GM23338 (cell line): ENCODE results near the gene SULT1A1. TPM values are rescaled to one million over a fixed set of nuclear protein-coding genes. Genes with fewer than 3 reads are reported as not detected.

Source experiments
- ATAC-seq: fragments of 200-7000 bp; cut with Tn5 transposase; 3 replicates; pipeline ENCODE4 v1.9.1; 2020
- DNase-seq: peaks from one replicate; pipeline ENCODE4 v3.0.0-alpha.2; 2015; ENCODE audit warnings: low spot score
- H2AFZ ChIP-seq: fragments of 200-600 bp; sonication (generic); 2 replicates; pipeline ENCODE4 v1.8.0; 2016; ENCODE audit warnings: antibody characterized with exemption, mild to moderate bottlenecking, moderate library complexity
- H3F3A ChIP-seq: fragments of 200-600 bp; sonication (generic); replicated peaks from 2 replicates; pipeline ENCODE4 v1.8.0; 2017; ENCODE audit warnings: antibody characterized with exemption, mixed run types, low read depth
- H3K27ac ChIP-seq: fragments of 200-600 bp; sonication (generic); 2 replicates; pipeline ENCODE4 v1.6.1; 2016; ENCODE audit warnings: low read depth
- H3K27me3 ChIP-seq: fragments of 200-600 bp; sonication (generic); 2 replicates; pipeline ENCODE4 v1.8.0; 2016; ENCODE audit warnings: mild to moderate bottlenecking, mixed run types, moderate library complexity; ENCODE audit not compliant: insufficient read depth
- H3K36me3 ChIP-seq: fragments of 200-600 bp; sonication (generic); 2 replicates; pipeline ENCODE4 v1.8.0; 2016; ENCODE audit warnings: mild to moderate bottlenecking; ENCODE audit not compliant: insufficient read depth
- H3K4me1 ChIP-seq: fragments of 200-600 bp; sonication (generic); 2 replicates; pipeline ENCODE4 v1.8.0; 2016; ENCODE audit warnings: mild to moderate bottlenecking, moderate library complexity; ENCODE audit not compliant: insufficient read depth
- H3K4me2 ChIP-seq: fragments of 200-600 bp; sonication (generic); 2 replicates; pipeline ENCODE4 v1.7.1; 2017; ENCODE audit warnings: mixed run types
- H3K4me3 ChIP-seq: fragments of 200-600 bp; sonication (generic); 2 replicates; pipeline ENCODE4 v1.6.1; 2016; ENCODE audit warnings: mixed run types
- H3K79me2 ChIP-seq: fragments of 200-600 bp; sonication (generic); replicated peaks from 2 replicates; pipeline ENCODE4 v1.8.0; 2017; ENCODE audit warnings: mild to moderate bottlenecking; ENCODE audit not compliant: insufficient read depth
- H3K9me2 ChIP-seq: fragments of 200-600 bp; sonication (generic); 2 replicates; pipeline ENCODE4 v1.8.0; 2017; ENCODE audit not compliant: insufficient read depth
- H4K20me1 ChIP-seq: fragments of 200-600 bp; sonication (generic); replicated peaks from 2 replicates; pipeline ENCODE4 v1.8.0; 2017; ENCODE audit warnings: mild to moderate bottlenecking; ENCODE audit not compliant: insufficient read depth
- H3K27ac Mint-ChIP-seq: 2 replicates; pipeline ENCODE4 v1.8.0; 2020; ENCODE audit warnings: inconsistent platforms, mild to moderate bottlenecking, moderate library complexity, mixed read lengths
- H3K27me3 Mint-ChIP-seq: 3 replicates; pipeline ENCODE4 v1.8.0; 2022; ENCODE audit warnings: low read depth, mild to moderate bottlenecking, moderate library complexity, mixed read lengths, inconsistent platforms; ENCODE audit not compliant: insufficient read depth, poor library complexity
- H3K36me3 Mint-ChIP-seq: 3 replicates; pipeline ENCODE4 v1.8.0; 2021; ENCODE audit warnings: low read depth, mild to moderate bottlenecking, inconsistent platforms, moderate library complexity, mixed read lengths
- H3K4me1 Mint-ChIP-seq: 3 replicates; pipeline ENCODE4 v1.8.0; 2020; ENCODE audit warnings: mild to moderate bottlenecking, inconsistent platforms, mixed read lengths
- H3K4me3 Mint-ChIP-seq: 3 replicates; pipeline ENCODE4 v1.8.0; 2021; ENCODE audit warnings: moderate library complexity, mild to moderate bottlenecking, inconsistent platforms, mixed read lengths
- H3K9me3 Mint-ChIP-seq: 3 replicates; pipeline ENCODE4 v1.8.0; 2020; ENCODE audit warnings: moderate library complexity, mild to moderate bottlenecking, inconsistent platforms, mixed read lengths
- CREB1 ChIP-seq: fragments of 250-450 bp; sonication (Bioruptor Pico); IDR thresholded peaks from 2 replicates; pipeline ENCODE4 v1.5.0; 2020; ENCODE audit warnings: low read depth, mild to moderate bottlenecking, moderate library complexity
- EZH2phosphoT487 ChIP-seq: fragments of 200-600 bp; sonication (generic); IDR thresholded peaks from one replicate; pipeline ENCODE4 v1.8.1; 2018; ENCODE audit warnings: antibody characterized with exemption; ENCODE audit not compliant: unreplicated experiment
- NANOG ChIP-seq: IDR thresholded peaks from 2 replicates; pipeline ENCODE4 v1.6.1; 2016; ENCODE audit warnings: antibody characterized with exemption, borderline replicate concordance
- STAT1 ChIP-seq: IDR thresholded peaks from one replicate; pipeline ENCODE4 v1.6.1; 2016; ENCODE audit warnings: antibody characterized with exemption; ENCODE audit not compliant: unreplicated experiment
- ZNF114 ChIP-seq: fragments of 250-450 bp; sonication (Bioruptor Pico); IDR thresholded peaks from 2 replicates; pipeline ENCODE4 v1.5.0; 2020; ENCODE audit warnings: mild to moderate bottlenecking, moderate library complexity
- ZNF331 ChIP-seq: fragments of 250-450 bp; sonication (Bioruptor Pico); IDR thresholded peaks from 2 replicates; pipeline ENCODE4 v1.5.0; 2020; ENCODE audit warnings: low read depth, mild to moderate bottlenecking, moderate library complexity
- polyA plus RNA-seq: library from polyadenylated mRNA; unstranded; fragments of >200 nt; fragmentation: Nextera tagmentation; extraction: Ambion mirVana; gene quantifications from 2 replicates; pipeline ENCODE4 v1.2.1, GENCODE V29; 2016
- total RNA-seq: library from RNA; depleted of rRNA; stranded (reverse); fragments of >200 nt; shearing (Covaris generic); gene quantifications from 2 replicates; pipeline ENCODE4 v1.2.3, GENCODE V29; 2014
- TF ChIP-seq, protein P1 (sequence below), 2 experiments: fragments of 200-600 bp in 1 of 2; sonication (generic) in 1 of 2; conservative IDR thresholded peaks; 2 replicates each; pipeline versions ENCODE4 v1.5.1 to v1.6.1; 2016 to 2017; ENCODE audit warnings: antibody characterized with exemption in 2 of 2, low read depth in 2 of 2, mild to moderate bottlenecking in 2 of 2, moderate library complexity in 1 of 2
- TF ChIP-seq, protein P2 (sequence below): IDR thresholded peaks from 2 replicates; pipeline ENCODE4 v1.6.1; 2016; ENCODE audit warnings: antibody characterized with exemption
- TF ChIP-seq, protein P3 (sequence below): IDR thresholded peaks from one replicate; pipeline ENCODE4 v1.6.1; 2018; ENCODE audit warnings: antibody characterized with exemption; ENCODE audit not compliant: unreplicated experiment

SULT1A1 gene
- total and polyA plus RNA-seq, 2 experiments from 2014 or later, result 1.7 to 2.4 TPM

DNA sequence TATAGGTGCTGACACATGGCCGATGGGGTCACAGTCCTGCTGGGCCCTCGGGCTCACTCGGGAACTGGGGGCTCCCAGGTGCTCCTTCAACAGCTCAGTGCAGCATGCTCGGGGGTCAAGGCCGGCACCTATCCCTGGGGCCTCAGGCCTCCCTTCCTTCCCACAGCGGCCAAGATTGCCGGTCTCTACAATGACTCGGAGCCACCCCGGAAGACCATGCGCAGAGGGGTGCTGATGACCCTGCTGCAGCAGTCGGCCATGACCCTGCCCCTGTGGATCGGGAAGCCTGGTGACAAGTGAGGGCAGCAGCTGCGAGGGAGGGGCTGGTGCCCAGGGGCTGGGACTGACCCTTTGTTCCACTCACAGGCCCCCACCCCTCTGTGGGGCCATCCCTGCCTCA is 19.9 kb downstream of the SULT1A1 start:
- H4K20me1 ChIP-seq, result no peaks in the 10 kb centered on the region
- peaks cover 10% of the 10 kb centered on the region for H3K27me3 Mint-ChIP-seq
- H3K4me3 ChIP-seq, result no peak overlapping the region
- TF ChIP-seq CREB1 (CRISPR knock-in tag) (no peak), STAT1 (no peak), EZH2phosphoT487 (no peak)
- TF ChIP-seq, protein P1, sequence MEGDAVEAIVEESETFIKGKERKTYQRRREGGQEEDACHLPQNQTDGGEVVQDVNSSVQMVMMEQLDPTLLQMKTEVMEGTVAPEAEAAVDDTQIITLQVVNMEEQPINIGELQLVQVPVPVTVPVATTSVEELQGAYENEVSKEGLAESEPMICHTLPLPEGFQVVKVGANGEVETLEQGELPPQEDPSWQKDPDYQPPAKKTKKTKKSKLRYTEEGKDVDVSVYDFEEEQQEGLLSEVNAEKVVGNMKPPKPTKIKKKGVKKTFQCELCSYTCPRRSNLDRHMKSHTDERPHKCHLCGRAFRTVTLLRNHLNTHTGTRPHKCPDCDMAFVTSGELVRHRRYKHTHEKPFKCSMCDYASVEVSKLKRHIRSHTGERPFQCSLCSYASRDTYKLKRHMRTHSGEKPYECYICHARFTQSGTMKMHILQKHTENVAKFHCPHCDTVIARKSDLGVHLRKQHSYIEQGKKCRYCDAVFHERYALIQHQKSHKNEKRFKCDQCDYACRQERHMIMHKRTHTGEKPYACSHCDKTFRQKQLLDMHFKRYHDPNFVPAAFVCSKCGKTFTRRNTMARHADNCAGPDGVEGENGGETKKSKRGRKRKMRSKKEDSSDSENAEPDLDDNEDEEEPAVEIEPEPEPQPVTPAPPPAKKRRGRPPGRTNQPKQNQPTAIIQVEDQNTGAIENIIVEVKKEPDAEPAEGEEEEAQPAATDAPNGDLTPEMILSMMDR (conservative IDR thresholded peaks at IDR 0.05; ENCODE audit: low read depth in 2 of 2), result no peak
- H3K4me1 Mint-ChIP-seq, result peaks cover 2% of the 10 kb centered on the region; the same call in 1 of the 3 replicates
- ATAC-seq (no peak), DNase-seq (no peak)
- H3F3A ChIP-seq, result no peaks in the 10 kb centered on the region
- H3K27ac Mint-ChIP-seq, result no peak overlapping the region
- H3K36me3 ChIP-seq, result no peaks in the 10 kb centered on the region; the same call in 1 of the 2 replicates
- H2AFZ ChIP-seq, result no peak overlapping the region
- peaks cover 16% of the 10 kb centered on the region for H3K36me3 Mint-ChIP-seq
- no peaks in the 10 kb centered on the region for H3K79me2 ChIP-seq
- H3K9me3 Mint-ChIP-seq, result no peaks in the 10 kb centered on the region
- no peaks in the 10 kb centered on the region; the same call in 1 of the 2 replicates for H3K9me2 ChIP-seq
- H3K4me3 Mint-ChIP-seq, result no peak overlapping the region
- H3K27ac ChIP-seq, result no peak overlapping the region
- H3K4me1 ChIP-seq, result no peaks in the 10 kb centered on the region
- H3K4me2 ChIP-seq, result no peak overlapping the region
- H3K27me3 ChIP-seq, result no peaks in the 10 kb centered on the region

DNA sequence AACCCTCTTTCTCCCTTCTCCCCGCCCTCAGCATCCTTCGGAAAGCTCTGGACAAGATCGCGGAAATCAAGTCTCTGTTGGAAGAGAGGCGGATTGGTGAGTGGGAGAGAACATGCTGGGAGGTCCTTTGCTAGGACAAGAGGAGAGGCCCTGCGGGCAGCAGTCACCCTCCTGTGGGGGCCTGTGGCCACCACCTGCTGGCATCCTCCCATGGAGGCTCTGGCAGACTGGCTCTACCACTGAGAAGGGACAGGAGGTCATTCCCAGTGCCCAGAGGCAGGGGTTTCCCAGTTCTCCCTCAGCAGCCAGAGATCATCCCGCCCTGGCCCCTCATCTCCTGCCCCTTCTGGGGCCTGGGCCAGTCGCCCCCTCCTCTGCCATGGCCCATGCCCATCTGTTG is 20.8 kb downstream of the SULT1A1 start:
- Histone ChIP-seq H3K27me3 (no peaks in the 10 kb centered on the region), H3K36me3 (no peaks in the 10 kb centered on the region; the same call in 1 of the 2 replicates), H4K20me1 (no peaks in the 10 kb centered on the region), H3K4me1 (no peaks in the 10 kb centered on the region), H3K9me2 (no peaks in the 10 kb centered on the region; the same call in 1 of the 2 replicates), H2AFZ (no peak overlapping the region), H3K79me2 (no peaks in the 10 kb centered on the region), H3K4me3 (no peak overlapping the region), H3K27ac (no peak overlapping the region), H3K4me2 (no peak overlapping the region), H3F3A (no peaks in the 10 kb centered on the region)
- H3K9me3 Mint-ChIP-seq, result no peaks in the 10 kb centered on the region
- no peak overlapping the region for H3K27ac Mint-ChIP-seq
- ATAC-seq, result no peak
- H3K4me1 Mint-ChIP-seq, result peaks cover 2% of the 10 kb centered on the region; the same call in 1 of the 3 replicates
- no peak for DNase-seq
- peaks cover 20% of the 10 kb centered on the region for H3K36me3 Mint-ChIP-seq
- H3K4me3 Mint-ChIP-seq, result no peak overlapping the region
- H3K27me3 Mint-ChIP-seq, result peaks cover 10% of the 10 kb centered on the region
- TF ChIP-seq, protein P2, sequence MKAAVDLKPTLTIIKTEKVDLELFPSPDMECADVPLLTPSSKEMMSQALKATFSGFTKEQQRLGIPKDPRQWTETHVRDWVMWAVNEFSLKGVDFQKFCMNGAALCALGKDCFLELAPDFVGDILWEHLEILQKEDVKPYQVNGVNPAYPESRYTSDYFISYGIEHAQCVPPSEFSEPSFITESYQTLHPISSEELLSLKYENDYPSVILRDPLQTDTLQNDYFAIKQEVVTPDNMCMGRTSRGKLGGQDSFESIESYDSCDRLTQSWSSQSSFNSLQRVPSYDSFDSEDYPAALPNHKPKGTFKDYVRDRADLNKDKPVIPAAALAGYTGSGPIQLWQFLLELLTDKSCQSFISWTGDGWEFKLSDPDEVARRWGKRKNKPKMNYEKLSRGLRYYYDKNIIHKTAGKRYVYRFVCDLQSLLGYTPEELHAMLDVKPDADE, result no peak
- TF ChIP-seq CREB1 (CRISPR knock-in tag) (no peak), ZNF331 (CRISPR knock-in tag) (no peak), NANOG (no peak), ZNF114 (no peak)
- TF ChIP-seq, protein P3, sequence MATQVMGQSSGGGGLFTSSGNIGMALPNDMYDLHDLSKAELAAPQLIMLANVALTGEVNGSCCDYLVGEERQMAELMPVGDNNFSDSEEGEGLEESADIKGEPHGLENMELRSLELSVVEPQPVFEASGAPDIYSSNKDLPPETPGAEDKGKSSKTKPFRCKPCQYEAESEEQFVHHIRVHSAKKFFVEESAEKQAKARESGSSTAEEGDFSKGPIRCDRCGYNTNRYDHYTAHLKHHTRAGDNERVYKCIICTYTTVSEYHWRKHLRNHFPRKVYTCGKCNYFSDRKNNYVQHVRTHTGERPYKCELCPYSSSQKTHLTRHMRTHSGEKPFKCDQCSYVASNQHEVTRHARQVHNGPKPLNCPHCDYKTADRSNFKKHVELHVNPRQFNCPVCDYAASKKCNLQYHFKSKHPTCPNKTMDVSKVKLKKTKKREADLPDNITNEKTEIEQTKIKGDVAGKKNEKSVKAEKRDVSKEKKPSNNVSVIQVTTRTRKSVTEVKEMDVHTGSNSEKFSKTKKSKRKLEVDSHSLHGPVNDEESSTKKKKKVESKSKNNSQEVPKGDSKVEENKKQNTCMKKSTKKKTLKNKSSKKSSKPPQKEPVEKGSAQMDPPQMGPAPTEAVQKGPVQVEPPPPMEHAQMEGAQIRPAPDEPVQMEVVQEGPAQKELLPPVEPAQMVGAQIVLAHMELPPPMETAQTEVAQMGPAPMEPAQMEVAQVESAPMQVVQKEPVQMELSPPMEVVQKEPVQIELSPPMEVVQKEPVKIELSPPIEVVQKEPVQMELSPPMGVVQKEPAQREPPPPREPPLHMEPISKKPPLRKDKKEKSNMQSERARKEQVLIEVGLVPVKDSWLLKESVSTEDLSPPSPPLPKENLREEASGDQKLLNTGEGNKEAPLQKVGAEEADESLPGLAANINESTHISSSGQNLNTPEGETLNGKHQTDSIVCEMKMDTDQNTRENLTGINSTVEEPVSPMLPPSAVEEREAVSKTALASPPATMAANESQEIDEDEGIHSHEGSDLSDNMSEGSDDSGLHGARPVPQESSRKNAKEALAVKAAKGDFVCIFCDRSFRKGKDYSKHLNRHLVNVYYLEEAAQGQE, result no peak
- TF ChIP-seq, protein P1 (conservative IDR thresholded peaks at IDR 0.05; ENCODE audit: low read depth in 2 of 2), result no peak
